ENCODE measurements around the gene P2RY8. TPM values are rescaled to one million over a fixed set of nuclear protein-coding genes. Genes with fewer than 3 reads are reported as not detected.

Gene P2RY8
- total RNA-seq, 2 experiments from 2014 or later = 139 TPM

GRCh38 chrX:1481636-1482529 lies 55.1 kb downstream of the P2RY8 start:
- Histone ChIP-seq H3K27ac (ENCODE audit: low read depth in 1 of 2, low read length in 2 of 2) (peak overlapping the region; percentile 59 to 76), H3K4me1 (ENCODE audit: insufficient read depth, low read length) (peaks cover 58% of the 10 kb centered on the region), H3K4me3 (ENCODE audit: low read length) (peak overlapping the region; percentile 27), H3K9me3 (ENCODE audit: control insufficient read depth in 1 of 2, insufficient read depth in 1 of 2, low read length in 2 of 2) (no peaks in the 10 kb centered on the region), H3K27me3 (ENCODE audit: control insufficient read depth in 1 of 2, insufficient read depth in 2 of 2, low read length in 2 of 2) (no peaks in the 10 kb centered on the region), H3K36me3 (ENCODE audit: insufficient read depth, low read length) (peaks cover 55% of the 10 kb centered on the region)
- Mint-ChIP-seq H3K27ac (peak overlapping the region; percentile 95), H3K4me3 (peak overlapping the region; percentile 73), H3K4me1 (ENCODE audit: low read depth) (peaks cover 64% of the 10 kb centered on the region), H3K27me3 (no peaks in the 10 kb centered on the region), H3K9me3 (peaks cover 4% of the 10 kb centered on the region), H3K36me3 (ENCODE audit: low read depth) (peaks cover 83% of the 10 kb centered on the region)
- ATAC-seq (ENCODE audit: poor library complexity) (peak; percentile 84), DNase-seq (peak; percentile 49 to 92 (median 70))
- ChIA-PET POLR2A (no interaction called here), CTCF (no interaction called here)
- intact Hi-C loops (cut with DNase I, micrococcal nuclease) = loop anchor here (1.0 to 5.0 kb wide), 5 partner anchors 10 to 55 kb away; partner anchors contain the start of gene P2RY8 (in 1 of the 2)
- no peak for TF ChIP-seq CTCF (IDR thresholded peaks at IDR 0.05)

GRCh38 chrX:1480082-1480785 lies 56.8 kb downstream of the P2RY8 start:
- peaks cover 67% of the 10 kb centered on the region for H3K4me1 ChIP-seq (ENCODE audit: insufficient read depth, low read length)
- H3K9me3 Mint-ChIP-seq = peaks cover 4% of the 10 kb centered on the region
- ChIA-PET POLR2A (no interaction called here), CTCF (no interaction called here)
- peaks cover 87% of the 10 kb centered on the region for H3K36me3 Mint-ChIP-seq (ENCODE audit: low read depth)
- no peak for TF ChIP-seq CTCF (IDR thresholded peaks at IDR 0.05)
- no peaks in the 10 kb centered on the region for H3K27me3 ChIP-seq (ENCODE audit: control insufficient read depth in 1 of 2, insufficient read depth in 2 of 2, low read length in 2 of 2)
- DNase-seq (peak in 2 of 14 experiments; percentile 2 to 19), ATAC-seq (ENCODE audit: poor library complexity) (no peak)
- H3K9me3 ChIP-seq (ENCODE audit: control insufficient read depth in 1 of 2, insufficient read depth in 1 of 2, low read length in 2 of 2) = no peaks in the 10 kb centered on the region
- no peaks in the 10 kb centered on the region for H3K27me3 Mint-ChIP-seq
- H3K27ac Mint-ChIP-seq = peak overlapping the region; percentile 95
- H3K27ac ChIP-seq (ENCODE audit: low read depth in 1 of 2, low read length in 2 of 2) = peak overlapping the region; percentile 4 to 76
- H3K4me3 Mint-ChIP-seq = peak overlapping the region; percentile 30
- peaks cover 74% of the 10 kb centered on the region for H3K4me1 Mint-ChIP-seq (ENCODE audit: low read depth)
- H3K36me3 ChIP-seq (ENCODE audit: insufficient read depth, low read length) = peaks cover 50% of the 10 kb centered on the region
- no peak overlapping the region for H3K4me3 ChIP-seq (ENCODE audit: low read length)
- intact Hi-C loops (cut with DNase I, micrococcal nuclease) = loop anchor here in 1 of 2 experiments (2.0 to 5.0 kb wide), 3 partner anchors 17 to 57 kb away; partner anchors contain the start of gene P2RY8

- Mint-ChIP-seq H3K27me3 (no peaks in the 10 kb centered on the region), H3K4me3 (peak overlapping the region; percentile 62), H3K4me1 (ENCODE audit: low read depth) (peaks cover 81% of the 10 kb centered on the region), H3K9me3 (peaks cover 4% of the 10 kb centered on the region), H3K36me3 (ENCODE audit: low read depth) (peaks cover 94% of the 10 kb centered on the region), H3K27ac (peak overlapping the region; percentile 43)
- Histone ChIP-seq H3K4me1 (ENCODE audit: insufficient read depth, low read length) (peaks cover 61% of the 10 kb centered on the region), H3K9me3 (ENCODE audit: control insufficient read depth in 1 of 2, insufficient read depth in 1 of 2, low read length in 2 of 2) (no peaks in the 10 kb centered on the region), H3K27me3 (ENCODE audit: control insufficient read depth in 1 of 2, insufficient read depth in 2 of 2, low read length in 2 of 2) (no peaks in the 10 kb centered on the region), H3K27ac (ENCODE audit: low read depth in 1 of 2, low read length in 2 of 2) (peak overlapping the region in 1 of 2 donors; percentile 7), H3K36me3 (ENCODE audit: insufficient read depth, low read length) (peaks cover 44% of the 10 kb centered on the region), H3K4me3 (ENCODE audit: low read length) (no peak overlapping the region)
- no peak for TF ChIP-seq CTCF (IDR thresholded peaks at IDR 0.05)
- intact Hi-C loops (cut with DNase I, micrococcal nuclease) = no loop called here
- ATAC-seq (ENCODE audit: poor library complexity) (no peak), DNase-seq (peak in 2 of 14 experiments; percentile 1 to 16)
- CTCF ChIA-PET = no interaction called here
- POLR2A ChIA-PET = no interaction called here
These were observed 59.1 kb downstream of the P2RY8 start for GRCh38 chrX:1477801-1478458.
